Brain pericyte (primary cell): ENCODE data around the gene OSER1.

Experiments
- DNase-seq: peaks from one replicate; pipeline ENCODE4 v3.0.0-alpha.2; 2012; ENCODE audit warnings: low read depth, low spot score

OSER1 gene

GRCh38 chr20:44180814-44181213 is 29.8 kb downstream of the OSER1 start:
- DNase-seq = no peak

GRCh38 chr20:44176833-44177534 is 33.6 kb downstream of the OSER1 start:
- DNase-seq = no peak

GRCh38 chr20:44174996-44175765 is 35.4 kb downstream of the OSER1 start:
- DNase-seq = no peak

- no peak for DNase-seq
Measured at GRCh38 chr20:44173846-44174245, 36.7 kb downstream of the OSER1 start.

- no peak for DNase-seq
Measured at GRCh38 chr20:44173116-44173515, 37.5 kb downstream of the OSER1 start.

- DNase-seq = no peak
Measured at GRCh38 chr20:44172572-44172950, 38.0 kb downstream of the OSER1 start.

GRCh38 chr20:44171775-44172571 is 38.6 kb downstream of the OSER1 start:
- no peak for DNase-seq

GRCh38 chr20:44170816-44171410 is 39.7 kb downstream of the OSER1 start:
- no peak for DNase-seq

- no peak for DNase-seq
Measured at GRCh38 chr20:44167736-44168135, 42.8 kb downstream of the OSER1 start.

- no peak for DNase-seq
Measured at GRCh38 chr20:44166477-44166876, 44.1 kb downstream of the OSER1 start.

- no peak for DNase-seq
Measured at GRCh38 chr20:44166008-44166407, 44.6 kb downstream of the OSER1 start.

GRCh38 chr20:44160133-44160532 is 50.4 kb downstream of the OSER1 start:
- no peak for DNase-seq

GRCh38 chr20:44159711-44160110 is 50.9 kb downstream of the OSER1 start:
- no peak for DNase-seq

GRCh38 chr20:44159125-44159524 is 51.4 kb downstream of the OSER1 start:
- DNase-seq = no peak

- DNase-seq = no peak
Measured at GRCh38 chr20:44157061-44157460, 53.5 kb downstream of the OSER1 start.

- DNase-seq = no peak
Measured at GRCh38 chr20:44154521-44155001, 56.0 kb downstream of the OSER1 start.

- DNase-seq = no peak
Measured at GRCh38 chr20:44153636-44154043, 56.9 kb downstream of the OSER1 start.

- no peak for DNase-seq
Measured at GRCh38 chr20:44151621-44152416, 58.8 kb downstream of the OSER1 start.

- no peak for DNase-seq
Measured at GRCh38 chr20:44146272-44146671, 64.3 kb downstream of the OSER1 start.
